Activated T-cell treated with anti-CD3 and anti-CD28 coated beads, Interleukin-2, amount 50 U/mL, for 72 hours (primary cell): Measurements from ENCODE around the gene WNK3. TPM values are rescaled to one million over a fixed set of nuclear protein-coding genes. Genes with fewer than 3 reads are reported as not detected.

ENCODE experiments used
- ATAC-seq, 2 donors: fragments of 150-1000 bp; cut with Tn5 transposase; replicated peaks in 1 of 2; 2 replicates each; pipeline ENCODE4 v1.10.0; 2021; ENCODE audit warnings: moderate library complexity in 2 of 2, mild to moderate bottlenecking in 1 of 2
- DNase-seq, 2 donors: peaks; one replicate each; pipeline ENCODE4 v3.0.0; 2021 to 2022; ENCODE audit warnings: mixed read lengths in 1 of 2
- H3K27ac Mint-ChIP-seq: one replicate; pipeline ENCODE4 v1.8.0; 2022; ENCODE audit warnings: mild to moderate bottlenecking, moderate library complexity, mixed read lengths
- H3K27me3 Mint-ChIP-seq: one replicate; pipeline ENCODE4 v1.8.0; 2022; ENCODE audit warnings: low read depth, mixed read lengths
- H3K36me3 Mint-ChIP-seq, 2 donors: one replicate each; pipeline ENCODE4 v1.8.0; 2022; ENCODE audit warnings: mixed read lengths in 2 of 2, mild to moderate bottlenecking in 1 of 2; ENCODE audit not compliant: insufficient read depth in 2 of 2
- H3K4me1 Mint-ChIP-seq: one replicate; pipeline ENCODE4 v1.8.0; 2022; ENCODE audit warnings: low read depth, mixed read lengths
- H3K4me3 Mint-ChIP-seq, 2 donors: one replicate each; pipeline ENCODE4 v1.8.0; 2022; ENCODE audit warnings: mild to moderate bottlenecking in 2 of 2, mixed read lengths in 2 of 2, moderate library complexity in 2 of 2
- H3K9me3 Mint-ChIP-seq, 2 donors: one replicate each; pipeline ENCODE4 v1.8.0; 2022; ENCODE audit warnings: mixed read lengths in 2 of 2
- total RNA-seq, 2 donors: library from RNA; stranded (reverse); gene quantifications; one replicate each; pipeline ENCODE4 v1.2.3, GENCODE V29; 2022

WNK3 gene
- total RNA-seq, 2 donors from 2014 or later = 1.3 to 1.4 TPM

DNA sequence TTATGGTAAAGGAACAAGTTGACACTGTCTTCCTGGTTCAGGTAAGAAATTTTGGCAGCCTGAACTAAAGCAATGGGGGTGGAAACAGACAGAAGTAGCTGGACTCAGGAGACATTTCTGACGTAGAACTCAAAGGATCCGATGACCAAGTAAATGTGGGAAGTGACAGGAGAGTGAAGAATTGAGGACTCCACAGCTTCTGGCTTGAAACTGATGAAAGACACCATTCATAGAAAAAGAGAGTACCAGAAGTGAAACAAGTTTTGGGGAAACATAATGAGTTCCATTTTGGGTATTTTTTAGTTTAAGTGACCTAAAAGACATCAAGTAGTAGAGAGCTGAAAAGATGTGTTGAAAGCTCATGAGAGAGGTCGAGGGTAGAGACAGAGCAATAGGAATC is 180.5 kb downstream of the WNK3 start:
- peak overlapping the region; percentile 93 for H3K27ac Mint-ChIP-seq
- DNase-seq (no peak), ATAC-seq (no peak)
- H3K4me1 Mint-ChIP-seq = peaks cover 48% of the 10 kb centered on the region
- no peaks in the 10 kb centered on the region for H3K9me3 Mint-ChIP-seq
- H3K27me3 Mint-ChIP-seq = peaks cover 6% of the 10 kb centered on the region
- peak overlapping the region; percentile 19 to 83 for H3K4me3 Mint-ChIP-seq
- H3K36me3 Mint-ChIP-seq = peaks cover 15 to 20% of the 10 kb centered on the region in 2 donors

DNA sequence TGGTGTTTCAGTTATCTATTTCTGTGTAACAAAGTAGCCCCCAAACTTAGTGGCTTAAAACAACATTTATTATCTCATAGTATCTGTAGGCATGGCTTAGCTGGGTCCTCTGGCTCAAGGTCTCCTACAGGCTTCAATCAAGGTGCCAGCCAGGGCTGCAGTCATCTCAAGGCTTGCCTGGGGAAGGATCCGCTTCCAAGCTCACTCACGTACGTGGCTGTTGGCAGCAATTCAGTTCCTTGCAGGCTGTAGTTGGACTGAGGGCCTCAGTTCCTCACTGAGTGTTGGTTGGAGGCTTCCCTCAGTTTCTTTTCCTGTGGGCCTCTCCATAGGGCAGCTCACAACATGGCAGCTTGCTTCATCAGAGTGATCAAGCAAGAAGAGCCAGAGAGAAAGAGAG is 184.1 kb downstream of the WNK3 start:
- peaks cover 8 to 15% of the 10 kb centered on the region in 2 donors for H3K36me3 Mint-ChIP-seq
- H3K4me3 Mint-ChIP-seq = no peak overlapping the region
- ATAC-seq (no peak), DNase-seq (no peak)
- H3K9me3 Mint-ChIP-seq = no peaks in the 10 kb centered on the region
- H3K4me1 Mint-ChIP-seq = peaks cover 15% of the 10 kb centered on the region
- no peaks in the 10 kb centered on the region for H3K27me3 Mint-ChIP-seq
- no peak overlapping the region for H3K27ac Mint-ChIP-seq

- Mint-ChIP-seq H3K27ac (no peak overlapping the region), H3K9me3 (no peaks in the 10 kb centered on the region), H3K4me3 (no peak overlapping the region), H3K27me3 (no peaks in the 10 kb centered on the region), H3K4me1 (peaks cover 6% of the 10 kb centered on the region), H3K36me3 (peaks cover 8 to 13% of the 10 kb centered on the region in 2 donors)
- DNase-seq = no peak
- ATAC-seq = no peak
Observed at GRCh38 chrX:54172455-54172854, 185.4 kb downstream of the WNK3 start.

DNA sequence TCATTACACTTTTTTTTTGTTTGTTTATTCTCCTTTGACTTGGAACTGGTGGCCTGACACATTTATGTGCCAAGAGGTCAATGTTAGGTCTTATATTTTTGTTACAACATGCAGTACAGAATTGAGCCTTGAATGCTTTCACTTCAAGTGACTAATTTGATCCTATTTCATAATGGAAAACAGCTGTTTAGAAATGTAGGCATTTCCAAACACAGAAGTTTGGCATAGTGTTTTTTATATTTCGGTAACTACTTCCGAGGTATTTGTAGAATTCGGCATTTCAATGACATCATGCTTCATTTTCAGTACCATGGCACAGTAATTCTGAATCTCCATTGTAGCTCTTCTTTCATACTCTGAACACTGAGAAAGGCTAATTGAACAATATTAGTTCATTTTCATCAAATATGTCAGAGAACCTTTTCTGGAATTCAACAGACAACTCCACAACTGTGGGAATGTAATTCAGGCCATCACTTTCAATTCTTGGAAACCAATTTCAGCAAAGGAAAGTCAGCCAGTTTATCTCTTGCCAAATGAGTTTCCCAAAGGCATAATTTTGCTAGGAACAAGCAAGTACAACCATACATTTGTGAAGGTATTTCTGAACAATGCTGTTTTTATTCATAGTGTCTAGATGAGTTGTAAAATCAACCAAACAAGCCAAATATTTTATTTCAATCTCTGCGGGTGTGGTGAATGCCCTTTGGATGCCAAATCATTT is 186.2 kb downstream of the WNK3 start:
- peaks cover 4% of the 10 kb centered on the region for H3K27me3 Mint-ChIP-seq
- peaks cover 4 to 7% of the 10 kb centered on the region in 2 donors for H3K36me3 Mint-ChIP-seq
- H3K4me1 Mint-ChIP-seq = no peaks in the 10 kb centered on the region
- peak overlapping the region; percentile 38 for H3K27ac Mint-ChIP-seq
- no peaks in the 10 kb centered on the region for H3K9me3 Mint-ChIP-seq
- no peak for ATAC-seq
- DNase-seq = no peak
- no peak overlapping the region for H3K4me3 Mint-ChIP-seq

DNA sequence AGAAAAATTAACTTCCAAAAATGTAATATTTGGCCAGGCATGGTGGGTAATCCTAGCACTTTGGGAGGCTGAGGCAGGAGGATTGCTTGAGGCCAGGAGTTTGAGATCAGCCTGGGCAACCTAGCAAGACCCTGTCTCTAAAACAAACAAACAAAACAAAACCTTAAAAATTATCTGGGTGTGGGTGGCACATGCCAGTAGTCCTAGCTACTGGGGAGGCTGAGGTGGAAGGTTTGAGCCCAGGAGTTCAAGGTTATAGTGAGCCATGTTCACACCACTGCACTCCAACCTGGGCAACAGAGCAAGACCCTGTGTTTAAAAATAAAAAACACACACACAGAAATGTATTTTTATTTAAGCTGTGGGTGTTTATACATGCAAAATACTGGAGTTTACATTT is 186.8 kb downstream of the WNK3 start:
- Mint-ChIP-seq H3K4me3 (no peak overlapping the region), H3K27ac (no peak overlapping the region), H3K4me1 (no peaks in the 10 kb centered on the region), H3K36me3 (peaks cover 4 to 7% of the 10 kb centered on the region in 2 donors), H3K27me3 (peaks cover 4% of the 10 kb centered on the region), H3K9me3 (no peaks in the 10 kb centered on the region)
- DNase-seq (no peak), ATAC-seq (no peak)

GRCh38 chrX:54166915-54167314 is 190.9 kb downstream of the WNK3 start:
- H3K4me1 Mint-ChIP-seq = no peaks in the 10 kb centered on the region
- no peak for ATAC-seq
- H3K27me3 Mint-ChIP-seq = peaks cover 4% of the 10 kb centered on the region
- H3K36me3 Mint-ChIP-seq = no peaks in the 10 kb centered on the region
- no peak for DNase-seq
- no peak overlapping the region for H3K27ac Mint-ChIP-seq
- no peak overlapping the region for H3K4me3 Mint-ChIP-seq
- H3K9me3 Mint-ChIP-seq = no peaks in the 10 kb centered on the region

GRCh38 chrX:54157561-54157960 is 200.3 kb downstream of the WNK3 start:
- no peaks in the 10 kb centered on the region for H3K9me3 Mint-ChIP-seq
- peaks cover 0 to 2% of the 10 kb centered on the region in 2 donors for H3K36me3 Mint-ChIP-seq
- no peak overlapping the region for H3K27ac Mint-ChIP-seq
- ATAC-seq (no peak), DNase-seq (no peak)
- no peak overlapping the region for H3K4me3 Mint-ChIP-seq
- H3K4me1 Mint-ChIP-seq = no peaks in the 10 kb centered on the region
- no peaks in the 10 kb centered on the region for H3K27me3 Mint-ChIP-seq

Other genes with a start within 250 kb of the WNK3 start
- 10 to 100 TPM in 1 of 2 donors, 1 to 10 TPM in 1; 9.9 to 10.5 TPM for gene FAM120C, start 174.8 kb downstream of the WNK3 start, total RNA-seq
- 10 to 100 TPM; 42.2 to 53.8 TPM for gene TSR2, start 82.4 kb upstream of the WNK3 start, total RNA-seq
- gene FGD1, start 138.2 kb upstream of the WNK3 start, total RNA-seq = under 1 TPM; 0.32 to 0.46 TPM
- gene GNL3L, start 172.2 kb upstream of the WNK3 start, total RNA-seq = 10 to 100 TPM; 49.4 to 55.7 TPM